Measurements from ENCODE around the gene IP6K1.

Gene IP6K1

GRCh38 chr3:49802719-49803464 lies 16.6 kb upstream of the IP6K1 start, which contains the start of gene INKA1:
TSS of gene INKA1 (plus strand) at chr3:49803261. CDS start at chr3:49803393, 132 bp downstream.
- Histone ChIP-seq H3K36me3 (replicated peaks) (no peaks in the 10 kb centered on the region), H3K9me3 (no peaks in the 10 kb centered on the region), H3K4me1 (no peaks in the 10 kb centered on the region), H3K4me3 (peak within 1 kb of the TSS; percentile 92), H3K27me3 (ENCODE audit: low read depth) (no peaks in the 10 kb centered on the region)
- in situ Hi-C loops (cut with MboI; ENCODE audit: low sequenced_read_pairs), result no loop called here
- DNase-seq (ENCODE audit: low spot score in 2 of 2), result peak; percentile 79 to 92

- no peak for DNase-seq (ENCODE audit: low spot score in 2 of 2)
- H3K36me3 ChIP-seq (replicated peaks), result no peaks in the 10 kb centered on the region
- H3K4me1 ChIP-seq, result no peaks in the 10 kb centered on the region
- in situ Hi-C loops (cut with MboI; ENCODE audit: low sequenced_read_pairs), result no loop called here
- no peak overlapping the region for H3K4me3 ChIP-seq
- H3K9me3 ChIP-seq, result no peaks in the 10 kb centered on the region
- no peaks in the 10 kb centered on the region for H3K27me3 ChIP-seq (ENCODE audit: low read depth)
Measured at GRCh38 chr3:49801160-49801559, 14.8 kb upstream of the IP6K1 start.

GRCh38 chr3:49799761-49800160 lies 13.4 kb upstream of the IP6K1 start, which contains the start of gene CDHR4:
TSS of gene CDHR4 (minus strand) at chr3:49799873. CDS start at chr3:49799812, 61 bp downstream.
- Histone ChIP-seq H3K4me3 (no peak within 1 kb of the TSS), H3K27me3 (ENCODE audit: low read depth) (no peaks in the 10 kb centered on the region), H3K36me3 (replicated peaks) (no peaks in the 10 kb centered on the region), H3K9me3 (no peaks in the 10 kb centered on the region), H3K4me1 (no peaks in the 10 kb centered on the region)
- DNase-seq (ENCODE audit: low spot score in 2 of 2), result peak in 1 of 2 experiments; percentile 22
- in situ Hi-C loops (cut with MboI; ENCODE audit: low sequenced_read_pairs), result no loop called here

- no peaks in the 10 kb centered on the region for H3K27me3 ChIP-seq (ENCODE audit: low read depth)
- no peaks in the 10 kb centered on the region for H3K4me1 ChIP-seq
- no peaks in the 10 kb centered on the region for H3K9me3 ChIP-seq
- no peaks in the 10 kb centered on the region for H3K36me3 ChIP-seq (replicated peaks)
- no peak overlapping the region for H3K4me3 ChIP-seq
- DNase-seq (ENCODE audit: low spot score in 2 of 2), result no peak
- in situ Hi-C loops (cut with MboI; ENCODE audit: low sequenced_read_pairs), result no loop called here
Measured at GRCh38 chr3:49799105-49799504, 12.8 kb upstream of the IP6K1 start.

GRCh38 chr3:49794926-49795905 lies 8.9 kb upstream of the IP6K1 start:
- H3K4me3 ChIP-seq, result no peak overlapping the region

GRCh38 chr3:49794431-49794830 lies 8.1 kb upstream of the IP6K1 start:
- no peak overlapping the region for H3K4me3 ChIP-seq
- in situ Hi-C loops (cut with MboI; ENCODE audit: low sequenced_read_pairs), result no loop called here
- H3K36me3 ChIP-seq (replicated peaks), result no peaks in the 10 kb centered on the region
- H3K27me3 ChIP-seq (ENCODE audit: low read depth), result no peaks in the 10 kb centered on the region
- H3K9me3 ChIP-seq, result no peaks in the 10 kb centered on the region
- no peaks in the 10 kb centered on the region for H3K4me1 ChIP-seq
- DNase-seq (ENCODE audit: low spot score in 2 of 2), result no peak

More at GRCh38 chr3:49794926-49795905, 8.9 kb upstream of the IP6K1 start:
- no peaks in the 10 kb centered on the region for H3K27me3 ChIP-seq (ENCODE audit: low read depth)
- in situ Hi-C loops (cut with MboI; ENCODE audit: low sequenced_read_pairs), result no loop called here
- no peak for DNase-seq (ENCODE audit: low spot score in 2 of 2)
- no peaks in the 10 kb centered on the region for H3K9me3 ChIP-seq
- no peaks in the 10 kb centered on the region for H3K4me1 ChIP-seq
- no peaks in the 10 kb centered on the region for H3K36me3 ChIP-seq (replicated peaks)

- no peaks in the 10 kb centered on the region for H3K4me1 ChIP-seq
- no peaks in the 10 kb centered on the region for H3K27me3 ChIP-seq (ENCODE audit: low read depth)
- H3K36me3 ChIP-seq (replicated peaks), result no peaks in the 10 kb centered on the region
- no peak overlapping the region for H3K4me3 ChIP-seq
- in situ Hi-C loops (cut with MboI; ENCODE audit: low sequenced_read_pairs), result no loop called here
- no peaks in the 10 kb centered on the region for H3K9me3 ChIP-seq
- no peak for DNase-seq (ENCODE audit: low spot score in 2 of 2)
Measured at GRCh38 chr3:49793486-49794085, 7.2 kb upstream of the IP6K1 start.

- no peaks in the 10 kb centered on the region for H3K4me1 ChIP-seq
- no peak for DNase-seq (ENCODE audit: low spot score in 2 of 2)
- no peaks in the 10 kb centered on the region for H3K36me3 ChIP-seq (replicated peaks)
- H3K9me3 ChIP-seq, result no peaks in the 10 kb centered on the region
- no peaks in the 10 kb centered on the region for H3K27me3 ChIP-seq (ENCODE audit: low read depth)
- H3K4me3 ChIP-seq, result no peak overlapping the region
- in situ Hi-C loops (cut with MboI; ENCODE audit: low sequenced_read_pairs), result no loop called here
Measured at GRCh38 chr3:49792371-49793150, 6.2 kb upstream of the IP6K1 start.

- no peaks in the 10 kb centered on the region for H3K9me3 ChIP-seq
- in situ Hi-C loops (cut with MboI; ENCODE audit: low sequenced_read_pairs), result no loop called here
- no peak for DNase-seq (ENCODE audit: low spot score in 2 of 2)
- no peaks in the 10 kb centered on the region for H3K36me3 ChIP-seq (replicated peaks)
- H3K4me1 ChIP-seq, result peaks cover 6% of the 10 kb centered on the region
- no peak overlapping the region for H3K4me3 ChIP-seq
- H3K27me3 ChIP-seq (ENCODE audit: low read depth), result no peaks in the 10 kb centered on the region
Measured at GRCh38 chr3:49791571-49791970, 5.2 kb upstream of the IP6K1 start.

- DNase-seq (ENCODE audit: low spot score in 2 of 2), result no peak
- in situ Hi-C loops (cut with MboI; ENCODE audit: low sequenced_read_pairs), result no loop called here
Measured at GRCh38 chr3:49790626-49791411, 4.5 kb upstream of the IP6K1 start.

GRCh38 chr3:49788056-49788455 lies 1.7 kb upstream of the IP6K1 start:
- DNase-seq (ENCODE audit: low spot score in 2 of 2), result no peak

More at GRCh38 chr3:49790626-49791411, 4.5 kb upstream of the IP6K1 start:
- Histone ChIP-seq H3K36me3 (replicated peaks) (no peaks in the 10 kb centered on the region), H3K4me3 (no peak overlapping the region), H3K4me1 (peaks cover 6% of the 10 kb centered on the region), H3K9me3 (no peaks in the 10 kb centered on the region), H3K27me3 (ENCODE audit: low read depth) (no peaks in the 10 kb centered on the region)

GRCh38 chr3:49787536-49787935 lies 1.2 kb upstream of the IP6K1 start:
- Histone ChIP-seq H3K27me3 (ENCODE audit: low read depth) (no peaks in the 10 kb centered on the region), H3K9me3 (no peaks in the 10 kb centered on the region), H3K36me3 (replicated peaks) (peaks cover 19% of the 10 kb centered on the region), H3K4me3 (no peak overlapping the region), H3K4me1 (peaks cover 11% of the 10 kb centered on the region)
- in situ Hi-C loops (cut with MboI; ENCODE audit: low sequenced_read_pairs), result no loop called here
- DNase-seq (ENCODE audit: low spot score in 2 of 2), result no peak

More at GRCh38 chr3:49788056-49788455, 1.7 kb upstream of the IP6K1 start:
- H3K9me3 ChIP-seq, result no peaks in the 10 kb centered on the region
- peaks cover 11% of the 10 kb centered on the region for H3K4me1 ChIP-seq
- no peak overlapping the region for H3K4me3 ChIP-seq
- H3K36me3 ChIP-seq (replicated peaks), result peaks cover 16% of the 10 kb centered on the region
- H3K27me3 ChIP-seq (ENCODE audit: low read depth), result no peaks in the 10 kb centered on the region
- in situ Hi-C loops (cut with MboI; ENCODE audit: low sequenced_read_pairs), result no loop called here

Data from HAP-1 (cell line).